ENCODE measurements around the gene EXD2. TPM values are rescaled to one million over a fixed set of nuclear protein-coding genes. Genes with fewer than 3 reads are reported as not detected.
"Not testable (repeated sequence)": the region's sequence is repeated elsewhere in the genome, so short reads cannot be mapped to it uniquely, and the experiment has no call there.

Gene EXD2
- total and polyA plus RNA-seq, 2 experiments from 2014 or later = 20.3 to 21.4 TPM

DNA sequence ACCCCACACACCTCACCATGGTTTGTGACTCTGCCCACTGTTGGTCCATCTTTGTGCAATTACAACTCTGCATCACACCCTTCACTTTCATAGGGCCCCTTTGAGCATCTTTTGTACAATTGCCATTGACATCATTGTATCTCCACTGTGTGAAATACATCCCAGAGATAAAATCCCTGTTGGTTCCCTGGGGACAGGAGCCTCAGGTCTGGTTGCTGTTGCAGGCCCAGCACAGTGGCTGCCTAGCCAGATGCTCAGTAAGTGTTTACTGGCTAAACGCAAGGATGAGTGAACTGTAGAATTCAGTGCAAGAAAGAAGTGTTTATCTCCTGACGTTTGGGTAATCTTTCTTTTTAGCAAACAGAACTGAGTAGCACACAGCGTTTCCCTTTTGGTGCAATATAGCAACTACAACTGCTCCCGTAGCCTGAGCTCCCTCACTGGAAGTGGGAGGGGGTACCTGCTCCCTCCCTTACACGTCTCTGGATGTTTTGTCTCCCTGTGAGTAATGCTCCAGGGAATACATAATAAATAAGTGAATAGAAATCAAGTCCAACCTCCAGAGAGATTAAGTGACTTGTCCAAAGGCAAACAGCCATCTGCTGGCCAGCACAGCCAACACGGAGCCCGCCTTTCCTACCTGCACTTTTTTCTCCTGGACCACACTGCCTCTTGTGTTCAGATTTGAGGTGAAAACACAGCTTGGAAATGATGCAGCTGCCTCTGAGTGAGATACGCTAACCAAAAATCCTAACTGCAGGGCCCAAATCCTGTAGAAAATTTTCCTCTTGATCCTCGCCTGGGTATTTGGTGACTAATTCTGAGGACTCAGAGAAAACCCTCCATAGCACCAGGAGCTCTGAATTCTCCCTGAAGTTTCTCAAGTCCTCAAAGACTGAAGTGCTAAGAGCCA lies 96.1 kb downstream of the EXD2 start:
- Histone ChIP-seq H3K9me3 (ENCODE audit: low read depth) (no peaks in the 10 kb centered on the region), H3K4me1 (ENCODE audit: low read depth) (no peaks in the 10 kb centered on the region), H3K4me3 (no peak overlapping the region), H3K36me3 (no peaks in the 10 kb centered on the region), H3K27ac (no peak overlapping the region), H3K27me3 (no peaks in the 10 kb centered on the region)
- DNase-seq (ENCODE audit: low read depth in 1 of 2, low spot score in 1 of 2) = peak in 1 of 2 donors; percentile 13
- no peak for TF ChIP-seq CTCF (IDR thresholded peaks at IDR 0.05; ENCODE audit: low read depth, low read length)

DNA sequence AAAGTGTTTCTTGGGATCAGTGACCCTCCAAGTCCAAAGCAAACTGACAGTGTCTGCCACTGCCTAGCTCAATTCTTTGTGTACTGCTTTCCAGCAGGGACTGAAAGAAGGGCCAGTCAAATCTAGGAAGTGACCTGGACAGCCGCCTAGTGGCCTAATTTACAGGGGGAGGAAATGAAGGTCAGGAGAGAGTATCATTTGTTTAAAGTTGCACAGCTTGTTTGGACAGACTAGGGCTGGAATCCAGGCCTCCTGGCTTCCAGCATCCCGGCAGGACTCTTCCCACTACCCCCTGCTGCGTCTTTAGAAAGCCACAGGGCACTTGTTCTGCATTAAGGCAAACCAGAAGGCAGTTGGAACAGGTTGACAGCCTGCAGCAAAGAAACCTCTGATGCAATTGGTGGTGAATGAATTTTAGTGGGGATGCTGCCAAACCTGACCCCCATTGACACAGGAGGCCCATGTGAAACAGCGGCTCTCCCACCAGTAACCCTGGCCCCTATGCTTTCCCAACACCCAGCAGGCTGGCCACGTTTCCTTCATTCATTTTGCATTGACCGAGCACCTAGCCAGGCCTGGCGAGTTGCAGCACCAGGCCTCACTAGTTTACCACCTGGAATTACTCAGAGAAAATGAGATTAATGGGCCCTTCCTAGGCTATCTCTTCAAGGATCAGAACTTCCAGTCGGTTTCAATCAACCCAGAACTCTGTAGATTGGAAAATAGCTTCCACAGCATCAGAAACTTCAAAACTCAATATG lies 96.9 kb downstream of the EXD2 start:
- peak; percentile 35 to 44 for DNase-seq (ENCODE audit: low read depth in 1 of 2, low spot score in 1 of 2)

DNA sequence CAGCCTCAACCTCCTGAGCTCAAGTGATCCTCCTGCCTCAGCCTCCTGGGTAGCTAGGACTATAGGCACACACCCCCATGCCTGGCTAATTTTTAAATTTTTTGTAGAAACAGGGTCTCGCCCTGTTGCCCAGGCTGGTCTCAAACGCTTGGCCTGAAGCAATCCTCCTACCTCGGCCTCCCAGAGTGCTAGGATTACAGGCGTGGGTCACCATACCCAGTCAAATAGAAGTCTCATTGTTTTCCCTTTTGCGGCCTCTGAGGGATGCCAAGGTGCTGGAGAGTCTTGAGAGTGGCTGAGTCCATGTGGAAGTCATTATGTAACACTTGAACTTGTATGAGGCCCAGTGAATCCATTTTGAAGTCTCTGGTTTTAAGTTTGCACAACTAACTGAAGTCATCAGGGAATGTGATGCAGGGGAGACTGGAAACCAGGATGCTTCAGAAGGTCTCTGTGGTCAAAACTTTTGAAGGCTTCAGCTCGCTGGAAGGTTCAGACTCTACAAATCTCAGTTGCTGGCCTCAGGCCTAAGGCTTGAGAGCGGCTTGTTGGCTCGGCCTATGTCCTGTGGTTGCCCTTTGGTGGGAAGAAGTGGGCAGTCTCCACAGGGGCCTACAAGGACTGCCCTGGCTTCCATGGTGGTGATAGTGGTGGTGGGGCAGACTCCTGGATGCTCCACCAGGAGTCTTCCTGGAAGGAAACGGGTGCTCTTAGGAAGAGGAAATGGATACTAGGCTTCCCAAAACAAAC lies 97.8 kb downstream of the EXD2 start:
- Histone ChIP-seq H3K9me3 (ENCODE audit: low read depth) (no peaks in the 10 kb centered on the region), H3K27me3 (no peaks in the 10 kb centered on the region), H3K4me1 (ENCODE audit: low read depth) (no peaks in the 10 kb centered on the region), H3K27ac (no peak overlapping the region), H3K36me3 (no peaks in the 10 kb centered on the region), H3K4me3 (no peak overlapping the region)
- no peak for DNase-seq (ENCODE audit: low read depth in 1 of 2, low spot score in 1 of 2)
- TF ChIP-seq CTCF (IDR thresholded peaks at IDR 0.05; ENCODE audit: low read depth, low read length) = no peak

More for the DNA sequence above, 96.9 kb downstream of the EXD2 start:
- Histone ChIP-seq H3K36me3 (no peaks in the 10 kb centered on the region), H3K4me3 (no peak overlapping the region), H3K4me1 (ENCODE audit: low read depth) (no peaks in the 10 kb centered on the region), H3K9me3 (ENCODE audit: low read depth) (no peaks in the 10 kb centered on the region), H3K27me3 (no peaks in the 10 kb centered on the region), H3K27ac (no peak overlapping the region)
- peak; percentile 52 for TF ChIP-seq CTCF (IDR thresholded peaks at IDR 0.05; ENCODE audit: low read depth, low read length)

DNA sequence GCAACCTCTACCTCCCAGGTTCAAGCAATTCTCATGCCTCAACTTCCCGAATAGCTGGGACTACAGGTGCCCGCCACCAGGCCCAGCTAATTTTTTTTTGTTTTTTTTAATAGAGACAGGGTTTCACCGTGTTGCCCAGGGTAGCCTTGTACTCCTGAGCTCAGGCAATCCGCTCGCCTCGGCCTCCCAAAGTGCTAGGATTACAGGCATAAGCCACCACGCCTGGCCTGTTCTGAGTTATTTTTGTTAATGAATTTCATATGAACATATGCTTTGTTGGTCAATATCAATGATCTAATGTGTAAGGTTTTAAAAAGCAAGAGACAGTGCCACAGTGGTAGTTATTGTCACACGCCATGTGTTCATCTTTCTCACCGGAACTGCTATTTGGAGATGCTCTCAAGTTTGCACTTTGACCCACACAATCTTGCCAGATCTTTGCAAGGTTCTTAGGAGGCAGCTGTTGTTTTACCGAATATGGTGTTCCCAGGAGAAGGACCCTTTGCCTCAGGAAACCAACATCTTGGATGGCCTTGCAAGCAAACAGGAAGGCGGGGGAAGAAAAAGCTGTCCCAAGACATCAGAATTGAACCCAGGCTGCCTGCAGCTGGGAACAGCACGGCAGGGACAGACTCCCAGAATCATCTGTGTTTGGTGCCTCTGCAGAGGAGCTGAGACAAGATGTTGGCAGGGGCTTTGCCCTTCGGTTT lies 98.7 kb downstream of the EXD2 start:
- no peak for TF ChIP-seq CTCF (IDR thresholded peaks at IDR 0.05; ENCODE audit: low read depth, low read length)
- no peak overlapping the region for H3K27ac ChIP-seq
- DNase-seq (ENCODE audit: low read depth in 1 of 2, low spot score in 1 of 2) = no peak
- no peaks in the 10 kb centered on the region for H3K9me3 ChIP-seq (ENCODE audit: low read depth)
- no peaks in the 10 kb centered on the region for H3K4me1 ChIP-seq (ENCODE audit: low read depth)
- H3K36me3 ChIP-seq = no peaks in the 10 kb centered on the region
- H3K27me3 ChIP-seq = no peaks in the 10 kb centered on the region
- H3K4me3 ChIP-seq = no peak overlapping the region

DNA sequence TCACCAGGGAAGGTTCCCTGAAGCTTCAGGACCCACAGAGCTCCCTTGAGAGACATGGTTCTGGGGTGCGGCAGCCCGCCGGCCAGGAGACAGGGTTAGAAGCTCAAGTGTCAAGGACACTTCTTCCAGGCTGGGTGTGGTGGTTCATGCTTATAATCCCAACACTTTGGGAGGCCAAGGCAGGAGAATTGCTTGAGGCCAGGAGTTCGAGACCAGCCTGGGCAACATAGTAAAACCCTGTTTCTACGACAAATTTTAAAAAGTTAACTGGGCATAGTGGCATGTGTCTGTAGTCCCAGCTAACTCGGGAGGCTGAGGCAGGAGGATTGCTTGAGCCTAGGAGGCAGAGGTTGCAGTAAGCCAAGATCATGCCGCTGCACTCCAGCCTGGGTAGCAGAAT lies 99.6 kb downstream of the EXD2 start:
- H3K27me3 ChIP-seq; H3K4me3 ChIP-seq; H3K27ac ChIP-seq; H3K4me1 ChIP-seq (ENCODE audit: low read depth); H3K9me3 ChIP-seq (ENCODE audit: low read depth); DNase-seq (ENCODE audit: low read depth in 1 of 2, low spot score in 1 of 2); H3K36me3 ChIP-seq: not testable (repeated sequence)

All from cardiac muscle cell (in vitro differentiated cells and primary cell).